Neural progenitor cell (in vitro differentiated cells): ENCODE data around the gene INTU.

Experiments used
- CTCF ChIP-seq: fragments of 200-600 bp; sonication (generic); IDR thresholded peaks from 2 replicates; pipeline ENCODE4 v1.5.1; 2017; ENCODE audit warnings: antibody characterized with exemption, mild to moderate bottlenecking
- EZH2 ChIP-seq: fragments of 200-600 bp; sonication (generic); IDR thresholded peaks from 2 replicates; pipeline ENCODE4 v1.6.1; 2017; ENCODE audit warnings: antibody characterized with exemption, mild to moderate bottlenecking, moderate library complexity

DNA sequence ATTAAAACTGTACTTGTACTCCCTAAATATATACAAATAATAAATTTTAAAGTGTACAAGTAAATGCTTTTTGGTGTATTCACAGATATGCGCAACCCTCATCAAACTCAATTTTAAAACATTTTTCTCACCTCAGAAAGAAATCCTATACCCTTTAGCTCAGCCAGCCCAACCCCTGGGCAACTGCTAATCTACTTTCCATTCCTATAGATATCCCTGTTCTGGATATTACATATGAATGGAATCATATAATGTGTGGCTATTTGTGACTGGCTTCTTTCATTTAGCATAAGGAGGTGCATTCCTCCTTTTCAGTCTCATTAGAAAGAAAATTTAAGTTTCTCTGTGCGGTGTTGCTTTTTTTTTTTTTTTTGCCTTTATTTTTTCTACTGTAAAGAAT, 39.4 kb downstream of the INTU start:
- TF ChIP-seq CTCF = no peak
- TF ChIP-seq EZH2 = no peak
